Activated naive CD8-positive, alpha-beta T cell treated with anti-CD3 and anti-CD28 coated beads, Interleukin-2, amount 10 ng/mL, durations not matched to agents 7 days and 5 days (primary cell): ENCODE measurements around the gene SLC13A3. TPM values are rescaled to one million over a fixed set of nuclear protein-coding genes. Genes with fewer than 3 reads are reported as not detected.

ENCODE experiments used
- ATAC-seq: fragments of 150-1000 bp; cut with Tn5 transposase; one replicate; pipeline ENCODE4 v1.10.0; 2021; ENCODE audit warnings: low read depth, moderate library complexity
- POLR2A ChIA-PET: fragments of 350-600 bp; sonication (Branson Sonifier 250); formaldehyde crosslinking; loops from one replicate; lab custom pipeline; 2021; ENCODE audit warnings: antibody characterized with exemption; lab: Charles Lee
- DNase-seq: peaks from one replicate; pipeline ENCODE4 v3.0.0; 2021
- H3K27ac Mint-ChIP-seq: one replicate; pipeline ENCODE4 v1.8.0; 2022; ENCODE audit warnings: mild to moderate bottlenecking, mixed read lengths
- H3K27me3 Mint-ChIP-seq: one replicate; pipeline ENCODE4 v1.8.0; 2022; ENCODE audit warnings: mild to moderate bottlenecking, moderate library complexity, mixed read lengths
- H3K36me3 Mint-ChIP-seq: one replicate; pipeline ENCODE4 v1.8.0; 2021; ENCODE audit warnings: mild to moderate bottlenecking, mixed read lengths
- H3K4me1 Mint-ChIP-seq: one replicate; pipeline ENCODE4 v1.8.0; 2021; ENCODE audit warnings: mixed read lengths
- H3K4me3 Mint-ChIP-seq: one replicate; pipeline ENCODE4 v1.8.0; 2022; ENCODE audit warnings: mild to moderate bottlenecking, moderate library complexity, mixed read lengths
- H3K9me3 Mint-ChIP-seq: one replicate; pipeline ENCODE4 v1.8.0; 2021; ENCODE audit warnings: mixed read lengths
- total RNA-seq, 2 experiments: library from RNA; stranded (reverse); gene quantifications; one replicate each; pipeline ENCODE4 v1.2.3, GENCODE V29; 2021

Gene SLC13A3
- total RNA-seq, 2 experiments from 2014 or later = 0.26 to 0.30 TPM

DNA sequence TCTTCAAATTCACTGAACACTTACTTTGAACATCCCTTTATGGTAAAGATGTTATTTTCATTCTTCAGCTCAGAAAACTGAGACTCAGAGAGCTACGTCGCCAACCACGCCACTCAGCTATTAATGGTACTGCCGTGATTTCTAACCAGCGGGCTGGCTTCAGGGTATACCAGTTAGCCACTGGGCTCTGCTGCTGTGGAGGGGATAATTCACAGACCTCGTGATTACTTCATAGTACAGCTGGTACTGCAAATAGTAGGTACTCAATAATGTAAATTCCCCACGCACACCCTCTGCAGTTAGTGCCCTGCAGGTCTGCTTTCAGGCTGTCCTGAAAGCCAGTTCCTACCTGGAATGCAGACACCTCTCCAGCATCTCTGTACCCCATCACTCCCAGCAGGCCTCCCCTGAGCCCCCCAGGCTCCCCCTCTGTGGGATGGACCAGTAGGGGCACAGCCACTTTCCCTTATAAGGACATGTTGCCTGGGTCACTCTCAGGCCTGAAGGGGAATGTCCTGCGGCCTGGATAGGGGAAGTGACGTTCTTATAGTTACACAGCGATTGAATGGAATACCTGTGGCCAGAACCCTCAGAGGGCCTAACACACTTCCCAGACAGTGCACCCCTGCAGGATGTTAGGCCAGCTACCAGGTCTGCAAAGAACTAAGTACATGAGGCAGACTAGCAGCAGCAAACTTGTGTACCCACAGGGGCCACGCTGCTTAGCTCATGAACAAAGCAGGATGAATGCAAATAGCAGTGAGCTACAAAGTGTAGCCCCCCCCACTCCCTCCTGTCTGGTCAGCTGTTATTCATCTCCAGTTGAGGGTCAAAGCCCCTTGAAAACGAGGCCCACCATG lies 99.5 kb downstream of the SLC13A3 start:
- Mint-ChIP-seq H3K9me3 (no peaks in the 10 kb centered on the region), H3K27ac (no peak overlapping the region), H3K4me1 (peaks cover 34% of the 10 kb centered on the region), H3K36me3 (no peaks in the 10 kb centered on the region), H3K4me3 (peak overlapping the region; percentile 54), H3K27me3 (no peaks in the 10 kb centered on the region)
- no peak for DNase-seq
- POLR2A ChIA-PET = no interaction called here
- ATAC-seq = no peak

- POLR2A ChIA-PET = interaction anchor here (1.2 kb wide), 1 partner anchor 37 kb away, joined by 3 read pairs; the partner anchor contains the start of gene ZNF334
These were observed 100.8 kb downstream of the SLC13A3 start, which contains the start of gene OCSTAMP for GRCh38 chr20:46550461-46550860. TSS of gene OCSTAMP (minus strand) at chr20:46550654. CDS start at chr20:46550560, 94 bp downstream.

GRCh38 chr20:46549188-46549972 lies 101.9 kb downstream of the SLC13A3 start:
- Mint-ChIP-seq H3K27me3 (no peaks in the 10 kb centered on the region), H3K4me3 (no peak overlapping the region), H3K9me3 (no peaks in the 10 kb centered on the region), H3K36me3 (no peaks in the 10 kb centered on the region), H3K27ac (no peak overlapping the region), H3K4me1 (peaks cover 34% of the 10 kb centered on the region)
- POLR2A ChIA-PET = interaction anchor here (1.2 kb wide), 1 partner anchor 36 kb away, joined by 3 read pairs; the partner anchor contains the start of gene ZNF334
- no peak for ATAC-seq
- no peak for DNase-seq

More at GRCh38 chr20:46550461-46550860, 100.8 kb downstream of the SLC13A3 start, which contains the start of gene OCSTAMP:
- Mint-ChIP-seq H3K27ac (no peak within 1 kb of the TSS), H3K36me3 (no peaks in the 10 kb centered on the region), H3K4me3 (no peak within 1 kb of the TSS), H3K9me3 (no peaks in the 10 kb centered on the region), H3K4me1 (peaks cover 35% of the 10 kb centered on the region), H3K27me3 (no peaks in the 10 kb centered on the region)
- DNase-seq (no peak), ATAC-seq (no peak)

- Mint-ChIP-seq H3K4me1 (peaks cover 34% of the 10 kb centered on the region), H3K9me3 (no peaks in the 10 kb centered on the region), H3K36me3 (no peaks in the 10 kb centered on the region), H3K27ac (no peak overlapping the region), H3K27me3 (peaks cover 4% of the 10 kb centered on the region), H3K4me3 (no peak overlapping the region)
- ATAC-seq (no peak), DNase-seq (no peak)
- POLR2A ChIA-PET = no interaction called here
These were observed 102.6 kb downstream of the SLC13A3 start for GRCh38 chr20:46548688-46549087.

DNA sequence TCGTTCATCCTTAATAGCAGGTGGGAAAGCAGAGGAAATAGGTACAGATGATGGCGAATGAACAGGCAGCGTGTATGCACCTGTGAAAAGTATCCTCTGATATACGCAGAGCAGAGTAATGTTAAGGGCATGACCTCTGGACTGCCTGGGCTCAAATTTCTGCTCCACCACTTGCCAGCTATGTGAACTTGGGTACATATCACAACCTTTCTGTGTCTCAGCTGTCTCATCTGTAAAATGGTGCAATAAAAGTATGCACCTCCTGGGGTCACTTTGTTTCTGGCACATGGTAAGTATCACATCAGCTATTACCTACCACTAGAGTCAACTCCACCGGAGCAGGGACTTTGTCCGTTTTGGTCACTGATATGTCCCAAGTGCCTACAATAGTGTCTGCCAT lies 103.3 kb downstream of the SLC13A3 start:
- no peak overlapping the region for H3K4me3 Mint-ChIP-seq
- ATAC-seq = no peak
- H3K36me3 Mint-ChIP-seq = no peaks in the 10 kb centered on the region
- no peaks in the 10 kb centered on the region for H3K9me3 Mint-ChIP-seq
- no peak for DNase-seq
- H3K27ac Mint-ChIP-seq = no peak overlapping the region
- POLR2A ChIA-PET = no interaction called here
- H3K4me1 Mint-ChIP-seq = peaks cover 29% of the 10 kb centered on the region
- H3K27me3 Mint-ChIP-seq = peaks cover 5% of the 10 kb centered on the region

- no peaks in the 10 kb centered on the region for H3K9me3 Mint-ChIP-seq
- DNase-seq (no peak), ATAC-seq (no peak)
- H3K27ac Mint-ChIP-seq = no peak overlapping the region
- no peak overlapping the region for H3K4me3 Mint-ChIP-seq
- POLR2A ChIA-PET = interaction anchor here (1.0 kb wide), 1 partner anchor 144 kb away, joined by 4 read pairs; no protein-coding TSS in a partner anchor
- peaks cover 11% of the 10 kb centered on the region for H3K27me3 Mint-ChIP-seq
- H3K4me1 Mint-ChIP-seq = peaks cover 19% of the 10 kb centered on the region
- no peaks in the 10 kb centered on the region for H3K36me3 Mint-ChIP-seq
These were observed 104.3 kb downstream of the SLC13A3 start for GRCh38 chr20:46546936-46547335.

DNA sequence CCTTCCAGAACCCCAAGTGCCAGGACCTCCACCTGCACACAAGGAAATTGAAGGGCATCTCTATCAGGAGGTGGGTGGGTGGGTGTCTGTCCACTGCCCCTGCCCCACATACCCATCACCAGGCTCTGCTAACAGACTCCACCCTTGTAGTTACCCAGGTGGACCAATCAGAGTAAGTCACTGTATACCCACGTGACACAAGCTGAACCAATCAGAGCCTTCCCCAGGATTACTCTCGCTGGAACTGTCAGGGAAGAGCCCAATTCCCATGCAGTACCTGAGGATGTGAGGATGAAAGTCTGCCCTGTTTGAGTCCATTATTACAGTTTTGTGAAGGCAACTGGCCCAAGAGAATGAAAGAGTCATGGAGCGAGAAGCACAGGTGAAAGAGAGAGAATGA lies 105.0 kb downstream of the SLC13A3 start:
- POLR2A ChIA-PET = interaction anchor here (1.3 kb wide), 1 partner anchor 8 kb away, joined by 3 read pairs; no protein-coding TSS in a partner anchor
- DNase-seq (no peak), ATAC-seq (no peak)

DNA sequence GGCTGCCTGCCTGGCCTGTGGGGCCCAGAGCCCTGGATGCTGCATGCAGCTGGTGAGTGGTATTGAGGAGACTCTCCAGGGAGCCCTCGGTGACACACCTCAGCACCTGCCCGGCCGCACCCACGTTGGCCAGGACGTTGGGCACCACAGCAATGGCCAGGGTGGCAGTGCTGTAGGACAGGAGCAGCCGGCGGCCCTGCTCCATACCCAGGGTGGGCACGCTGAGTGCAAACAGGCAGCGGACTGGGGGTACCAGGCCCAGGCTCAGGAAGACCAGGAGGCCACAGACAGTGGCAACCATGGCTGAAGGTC lies 105.5 kb downstream of the SLC13A3 start:
- H3K27me3 Mint-ChIP-seq = peaks cover 15% of the 10 kb centered on the region
- H3K4me3 Mint-ChIP-seq = peak overlapping the region; percentile 12
- no peaks in the 10 kb centered on the region for H3K9me3 Mint-ChIP-seq
- no peaks in the 10 kb centered on the region for H3K36me3 Mint-ChIP-seq
- ATAC-seq (no peak), DNase-seq (no peak)
- POLR2A ChIA-PET = interaction anchor here (1.3 to 1.6 kb wide), 2 partner anchors 8 to 134 kb away, joined by 3 to 7 read pairs; no protein-coding TSS in a partner anchor
- H3K27ac Mint-ChIP-seq = peak overlapping the region; percentile 93
- peaks cover 12% of the 10 kb centered on the region for H3K4me1 Mint-ChIP-seq

More for the DNA sequence above, 105.0 kb downstream of the SLC13A3 start:
- Mint-ChIP-seq H3K27ac (no peak overlapping the region), H3K4me1 (peaks cover 14% of the 10 kb centered on the region), H3K9me3 (no peaks in the 10 kb centered on the region), H3K36me3 (no peaks in the 10 kb centered on the region), H3K4me3 (no peak overlapping the region), H3K27me3 (peaks cover 11% of the 10 kb centered on the region)

DNA sequence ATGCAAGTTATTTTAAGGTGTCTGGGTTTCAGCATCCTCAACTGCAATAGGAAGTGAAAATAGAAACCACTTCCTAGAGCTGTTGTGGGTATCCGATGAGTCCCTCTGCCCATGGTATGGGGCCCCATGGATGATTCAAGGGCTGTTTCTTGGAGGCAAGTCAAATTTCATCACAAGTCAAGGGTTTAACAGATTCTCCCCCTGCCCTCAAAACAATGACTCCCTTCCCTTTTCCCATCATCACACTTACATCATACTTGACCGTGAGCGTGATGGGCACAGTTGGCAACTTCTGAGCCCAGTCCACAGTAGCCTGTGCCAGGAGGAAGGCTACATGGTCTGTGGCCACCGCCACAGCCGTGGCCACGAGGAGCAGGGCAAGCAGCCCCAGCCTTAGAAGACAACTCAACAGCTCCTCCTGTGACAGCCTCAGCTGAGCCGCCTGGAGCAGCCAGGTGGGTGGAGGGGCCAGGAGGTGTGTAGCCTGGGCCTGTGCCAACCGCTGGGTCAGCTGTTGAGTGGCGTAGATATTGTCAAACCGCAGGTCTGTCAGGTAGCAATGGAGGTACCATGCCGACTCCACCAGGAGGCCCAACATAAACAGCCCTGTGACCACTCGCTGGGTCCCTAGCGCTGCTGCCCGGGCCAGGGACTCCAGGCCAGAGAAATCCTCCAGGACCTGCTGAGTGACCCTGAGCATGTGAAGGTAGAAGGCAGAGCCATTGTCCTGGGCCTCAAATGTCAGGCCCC lies 106.0 kb downstream of the SLC13A3 start:
- DNase-seq = peak; percentile 67
- Mint-ChIP-seq H3K27me3 (peaks cover 15% of the 10 kb centered on the region), H3K27ac (peak overlapping the region; percentile 93)

GRCh38 chr20:46544576-46544975 lies 106.7 kb downstream of the SLC13A3 start:
- no peaks in the 10 kb centered on the region for H3K36me3 Mint-ChIP-seq
- H3K4me1 Mint-ChIP-seq = peaks cover 12% of the 10 kb centered on the region
- ATAC-seq (no peak), DNase-seq (no peak)
- H3K27me3 Mint-ChIP-seq = peaks cover 18% of the 10 kb centered on the region
- H3K4me3 Mint-ChIP-seq = peak overlapping the region; percentile 70
- POLR2A ChIA-PET = interaction anchor here (0.9 to 1.6 kb wide), 4 partner anchors 14 to 137 kb away, joined by 3 to 7 read pairs (median 4); no protein-coding TSS in a partner anchor
- H3K27ac Mint-ChIP-seq = no peak overlapping the region
- H3K9me3 Mint-ChIP-seq = no peaks in the 10 kb centered on the region

More for the DNA sequence above, 106.0 kb downstream of the SLC13A3 start:
- peak; percentile 89 for ATAC-seq
- POLR2A ChIA-PET = interaction anchor here (0.7 to 1.6 kb wide), 6 partner anchors 9 to 143 kb away, joined by 3 to 7 read pairs (median 3); partner anchors contain the start of gene TP53RK
- H3K9me3 Mint-ChIP-seq = no peaks in the 10 kb centered on the region
- H3K4me1 Mint-ChIP-seq = peaks cover 12% of the 10 kb centered on the region
- no peaks in the 10 kb centered on the region for H3K36me3 Mint-ChIP-seq
- peak overlapping the region; percentile 70 for H3K4me3 Mint-ChIP-seq

GRCh38 chr20:46543959-46544358 lies 107.3 kb downstream of the SLC13A3 start:
- Mint-ChIP-seq H3K4me3 (no peak overlapping the region), H3K36me3 (no peaks in the 10 kb centered on the region), H3K9me3 (no peaks in the 10 kb centered on the region), H3K27ac (no peak overlapping the region), H3K4me1 (peaks cover 12% of the 10 kb centered on the region), H3K27me3 (peaks cover 23% of the 10 kb centered on the region)
- POLR2A ChIA-PET = interaction anchor here (1.0 to 1.2 kb wide), 2 partner anchors 14 to 18 kb away, joined by 3 to 4 read pairs; no protein-coding TSS in a partner anchor
- no peak for DNase-seq
- ATAC-seq = no peak

GRCh38 chr20:46543033-46543432 lies 108.2 kb downstream of the SLC13A3 start:
- Mint-ChIP-seq H3K9me3 (no peaks in the 10 kb centered on the region), H3K4me1 (peaks cover 12% of the 10 kb centered on the region), H3K4me3 (no peak overlapping the region), H3K27me3 (peaks cover 23% of the 10 kb centered on the region), H3K27ac (peak overlapping the region; percentile 9), H3K36me3 (no peaks in the 10 kb centered on the region)
- no peak for ATAC-seq
- no peak for DNase-seq
- POLR2A ChIA-PET = interaction anchor here (1.0 kb wide), 1 partner anchor 18 kb away, joined by 3 read pairs; no protein-coding TSS in a partner anchor
